ENCODE results near the gene PVALB. TPM values are rescaled to one million over a fixed set of nuclear protein-coding genes. Genes with fewer than 3 reads are reported as not detected.

The PVALB gene
- polyA plus RNA-seq, 4 donors: 3.9 to 12.3 (median 7.7) TPM

DNA sequence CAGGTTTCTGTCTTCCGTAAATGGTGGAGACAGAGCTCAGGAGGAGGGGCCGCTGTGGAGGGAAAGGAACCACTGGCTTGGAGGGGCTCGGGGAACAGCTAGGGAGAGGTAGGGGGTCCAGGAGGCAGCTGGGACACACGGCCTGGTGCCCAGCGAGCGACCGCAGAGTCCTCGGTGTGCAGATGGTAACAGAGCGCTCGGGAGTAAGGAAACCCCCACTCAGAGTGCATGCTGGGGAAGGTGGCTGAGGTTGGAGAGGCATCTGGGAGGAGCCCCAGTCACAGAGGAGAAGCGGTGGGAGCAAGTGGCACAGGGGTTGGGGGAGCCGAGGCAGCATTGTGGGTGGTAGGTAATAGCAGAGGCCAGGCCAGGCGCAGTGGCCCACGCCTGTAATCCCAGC is 33.2 kb upstream of the PVALB start:
- no peak for DNase-seq (ENCODE audit: low read depth in 4 of 4, low spot score in 3 of 4)

- DNase-seq (ENCODE audit: low read depth in 4 of 4, low spot score in 3 of 4): no peak
These were observed 30.1 kb upstream of the PVALB start for GRCh38 chr22:36846949-36847348.

- no peak for DNase-seq (ENCODE audit: low read depth in 4 of 4, low spot score in 3 of 4)
These were observed 29.4 kb upstream of the PVALB start for GRCh38 chr22:36846271-36846670.

DNA sequence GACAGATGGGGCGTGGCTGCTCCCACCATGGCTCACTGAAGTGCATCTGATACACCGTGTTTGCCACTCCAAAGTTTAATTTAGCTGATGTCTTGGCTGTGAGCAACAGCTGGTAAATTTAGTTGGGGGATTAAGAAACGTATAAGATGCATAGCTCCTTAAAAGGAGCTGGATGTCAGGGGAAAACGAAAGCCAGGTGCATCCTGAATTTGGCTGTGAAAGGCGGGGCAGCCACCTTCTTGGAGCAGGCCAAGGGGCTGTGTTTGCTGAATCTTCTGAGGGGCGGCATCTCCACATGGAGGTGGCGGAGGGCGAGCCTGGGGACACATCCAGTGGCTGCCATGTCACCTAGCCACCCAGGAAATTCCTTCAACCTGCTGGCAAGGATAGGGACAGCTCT is 23.3 kb upstream of the PVALB start:
- no peak for DNase-seq (ENCODE audit: low read depth in 4 of 4, low spot score in 3 of 4)

- DNase-seq (ENCODE audit: low read depth in 4 of 4, low spot score in 3 of 4): no peak
These were observed 22.7 kb upstream of the PVALB start for GRCh38 chr22:36839356-36840073.

DNA sequence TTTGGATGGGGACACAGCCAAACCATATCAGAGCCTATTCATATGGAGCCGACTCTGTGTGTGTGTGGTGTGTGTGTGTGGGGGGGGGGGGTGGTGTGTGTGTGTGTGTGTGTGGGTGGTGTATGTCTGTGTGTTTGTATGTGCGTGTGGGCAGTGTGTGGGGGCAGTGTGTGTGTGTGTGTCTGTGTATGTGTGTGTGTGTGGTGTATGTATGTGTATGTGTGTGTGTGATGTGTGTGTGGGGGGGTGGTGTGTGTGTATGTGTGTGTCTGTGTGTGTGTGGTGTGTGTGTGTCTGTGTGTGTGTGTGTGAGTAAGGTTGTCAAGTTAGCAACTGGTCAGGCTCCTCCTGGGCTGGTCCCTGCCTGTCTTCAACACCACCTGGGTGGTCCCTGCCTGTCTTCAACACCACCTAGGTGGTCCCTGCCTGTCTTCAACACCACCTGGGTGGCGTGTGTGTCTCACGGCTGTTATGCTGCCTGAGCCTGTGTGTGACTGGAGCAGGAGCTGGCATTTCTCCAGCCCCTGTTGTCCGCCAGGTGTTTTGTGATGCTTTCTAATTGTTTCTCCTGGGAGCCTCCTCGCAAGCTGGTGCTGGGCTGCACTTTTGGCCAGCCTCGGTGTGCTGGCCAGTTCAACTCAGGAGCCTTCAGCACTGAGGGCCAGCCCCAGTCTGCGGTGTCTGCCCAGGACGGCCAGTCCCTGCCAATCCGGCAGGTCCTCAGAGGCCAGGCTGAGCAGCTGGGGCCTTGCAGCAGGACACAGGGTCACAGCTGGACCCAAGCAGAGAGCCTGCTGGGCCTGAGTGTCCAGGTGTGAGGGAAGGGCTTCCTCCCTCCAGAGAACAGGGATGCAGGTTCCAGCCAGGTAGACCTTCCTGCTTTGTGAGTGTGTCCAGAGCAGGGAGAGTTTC is 21.5 kb upstream of the PVALB start:
- DNase-seq (ENCODE audit: low read depth in 4 of 4, low spot score in 3 of 4): no peak

GRCh38 chr22:36835903-36836302 is 19.1 kb upstream of the PVALB start:
- DNase-seq (ENCODE audit: low read depth in 4 of 4, low spot score in 3 of 4): no peak

- no peak for DNase-seq (ENCODE audit: low read depth in 4 of 4, low spot score in 3 of 4)
These were observed 16.2 kb upstream of the PVALB start for GRCh38 chr22:36833073-36833472.

- DNase-seq (ENCODE audit: low read depth in 4 of 4, low spot score in 3 of 4): no peak
These were observed 14.9 kb upstream of the PVALB start for GRCh38 chr22:36831717-36832116.

DNA sequence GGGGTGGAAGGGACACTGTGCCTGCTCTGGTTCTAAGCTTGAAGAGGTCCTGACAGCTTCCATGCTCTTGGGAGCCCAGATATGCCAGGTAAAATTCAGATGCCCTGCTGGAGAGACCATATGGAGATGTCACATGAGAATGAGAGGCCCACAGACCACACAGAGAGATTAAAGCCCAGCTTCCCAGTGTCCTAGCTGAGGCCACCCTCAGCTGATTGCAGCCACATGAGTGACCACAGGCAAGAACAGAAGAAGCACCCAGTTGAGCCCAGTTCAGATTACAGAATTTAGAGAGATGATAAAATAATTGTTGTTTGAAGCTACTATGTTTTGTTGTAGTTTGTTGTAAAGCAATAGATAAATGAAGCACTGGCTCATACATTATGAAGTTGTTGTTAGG is 14.4 kb upstream of the PVALB start:
- no peak for DNase-seq (ENCODE audit: low read depth in 4 of 4, low spot score in 3 of 4)

DNA sequence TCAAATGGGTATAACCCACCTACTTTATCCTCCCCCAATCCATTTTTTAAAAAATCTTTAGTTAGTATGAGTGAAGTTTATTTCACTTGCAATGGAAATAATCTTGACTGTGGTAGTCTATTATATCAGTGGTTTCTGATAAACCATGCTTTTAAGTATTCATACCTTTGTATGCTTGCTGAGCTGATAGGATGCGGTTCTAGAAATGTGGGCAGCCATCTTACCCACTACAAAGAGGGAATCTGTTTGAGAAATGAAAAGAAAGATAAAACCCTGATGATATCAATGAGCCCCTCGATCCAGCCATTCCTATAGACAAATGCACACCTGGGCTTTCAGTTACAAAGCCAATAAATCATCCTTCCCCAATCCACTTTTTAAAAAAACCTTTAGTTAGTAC is 13.8 kb upstream of the PVALB start:
- DNase-seq (ENCODE audit: low read depth in 4 of 4, low spot score in 3 of 4): no peak

GRCh38 chr22:36829370-36830002 is 12.7 kb upstream of the PVALB start:
- no peak for DNase-seq (ENCODE audit: low read depth in 4 of 4, low spot score in 3 of 4)

DNA sequence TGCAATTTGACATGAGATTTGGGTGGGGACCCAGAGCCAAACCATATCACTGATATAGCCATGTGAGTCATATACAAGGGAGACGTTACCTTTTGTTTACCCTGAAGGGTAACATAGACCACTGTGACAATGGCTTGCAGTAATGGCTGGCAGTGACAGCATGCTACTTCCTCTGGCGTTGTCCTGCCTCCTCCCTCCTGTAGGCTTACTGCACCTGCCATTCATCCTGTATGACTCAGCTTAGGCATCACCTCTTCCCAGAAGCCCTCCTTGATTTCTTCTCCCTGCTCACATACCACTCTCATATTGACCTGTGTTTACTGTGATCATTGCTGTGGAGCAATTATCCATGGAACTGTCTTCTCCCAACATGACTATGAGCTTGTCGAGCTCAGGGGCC is 12.0 kb upstream of the PVALB start:
- DNase-seq (ENCODE audit: low read depth in 4 of 4, low spot score in 3 of 4): no peak

- DNase-seq (ENCODE audit: low read depth in 4 of 4, low spot score in 3 of 4): no peak
These were observed 9.4 kb upstream of the PVALB start for GRCh38 chr22:36826262-36826661.

GRCh38 chr22:36824655-36825054 is 7.8 kb upstream of the PVALB start:
- DNase-seq (ENCODE audit: low read depth in 4 of 4, low spot score in 3 of 4): no peak

GRCh38 chr22:36823186-36823839 is 6.5 kb upstream of the PVALB start:
- no peak for DNase-seq (ENCODE audit: low read depth in 4 of 4, low spot score in 3 of 4)

DNA sequence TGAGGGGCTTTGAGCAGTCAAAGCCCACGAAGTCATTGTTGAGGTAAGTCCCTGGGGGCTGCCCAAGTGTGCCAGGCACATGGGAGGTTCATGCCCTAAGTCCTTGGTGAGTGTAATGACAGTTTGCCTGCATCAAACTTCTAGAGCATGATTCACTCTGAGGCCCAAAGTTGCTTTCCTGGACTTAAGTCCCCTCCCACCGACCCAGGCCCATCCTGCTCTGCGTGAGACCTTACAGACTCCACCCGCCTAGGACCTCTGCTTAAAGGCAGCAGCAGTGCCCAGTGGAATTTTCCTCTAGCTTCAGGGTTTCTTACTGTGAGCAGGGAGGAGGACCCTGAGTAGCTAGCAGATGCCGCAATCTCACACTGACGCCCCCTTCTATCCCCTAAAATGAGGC is 5.7 kb upstream of the PVALB start:
- no peak for DNase-seq (ENCODE audit: low read depth in 4 of 4, low spot score in 3 of 4)

DNA sequence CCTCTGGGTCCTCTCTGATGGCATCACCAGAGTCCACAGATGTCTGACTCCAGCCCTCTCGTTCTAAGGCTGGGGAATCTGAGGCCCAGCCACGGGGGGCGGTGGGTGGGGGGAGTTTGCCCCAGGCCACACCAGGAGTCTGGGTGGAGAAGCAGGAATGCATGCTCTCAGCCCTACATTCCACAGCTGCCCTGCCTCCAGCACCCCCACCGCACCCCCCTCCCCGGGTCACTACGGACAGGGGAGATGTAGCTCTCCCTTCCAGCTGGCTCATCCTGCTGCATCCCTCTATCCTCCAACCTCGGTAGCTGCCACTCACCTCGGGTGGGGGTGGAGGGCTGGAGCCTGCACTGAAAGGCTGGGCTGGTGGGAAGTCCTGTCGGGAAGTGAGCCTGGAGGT is 2.3 kb upstream of the PVALB start:
- no peak for DNase-seq (ENCODE audit: low read depth in 4 of 4, low spot score in 3 of 4)

DNA sequence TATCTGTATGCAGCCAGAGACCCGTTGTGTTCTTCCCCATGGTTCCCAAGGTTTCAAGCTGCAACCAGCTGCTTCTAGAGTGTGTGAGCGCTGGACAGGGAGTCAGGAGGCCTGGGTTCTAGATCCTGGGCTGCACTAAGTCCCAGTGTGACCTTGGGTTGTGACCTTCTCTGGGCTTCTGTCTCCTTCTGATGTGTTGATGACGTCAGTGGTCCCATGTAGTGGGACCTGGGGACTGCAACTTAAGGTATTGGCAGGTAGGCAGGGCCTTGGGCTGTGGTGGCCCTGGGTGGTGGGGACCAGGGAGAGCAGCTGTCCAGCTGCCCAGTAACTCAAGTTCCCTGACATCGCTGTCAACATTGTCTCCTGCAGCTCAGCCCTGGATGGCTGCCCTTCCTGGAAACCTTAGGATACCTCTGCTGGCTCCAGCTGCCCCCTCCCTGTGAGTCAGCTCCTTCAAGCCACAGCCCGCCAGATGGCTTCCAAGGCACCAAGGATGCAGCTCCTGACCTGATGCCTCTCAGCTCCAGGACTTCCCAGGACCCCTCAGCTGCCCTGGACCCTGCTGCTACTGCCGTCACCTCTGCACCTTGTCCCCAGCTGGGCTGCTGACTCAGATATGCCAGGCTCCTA is 1.3 kb upstream of the PVALB start:
- no peak for DNase-seq (ENCODE audit: low read depth in 4 of 4, low spot score in 3 of 4)

DNA sequence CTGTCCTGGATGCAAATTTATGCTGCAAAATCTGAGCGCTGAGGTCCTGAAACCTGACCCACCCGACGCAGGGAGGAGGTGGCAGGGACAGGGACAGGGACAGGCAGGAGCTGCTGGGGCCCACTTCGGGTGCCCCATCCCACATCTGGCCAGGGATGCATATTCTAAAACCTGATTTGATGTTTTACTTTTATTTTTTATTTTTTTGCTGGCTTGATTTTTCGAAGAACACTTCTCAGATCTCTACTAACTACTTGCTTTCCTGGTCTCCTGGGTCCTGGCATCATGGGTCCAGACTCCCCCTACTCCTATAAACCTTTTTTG is 652 bp upstream of the PVALB start:
- no peak for DNase-seq (ENCODE audit: low read depth in 4 of 4, low spot score in 3 of 4)

GRCh38 chr22:36816339-36816635 is 548 bp downstream of the PVALB start:
- no peak for DNase-seq (ENCODE audit: low read depth in 4 of 4, low spot score in 3 of 4)
